GM15510 (cell line): Measurements from ENCODE around the gene ADAMTS17.

Experiments
- POLR2A ChIP-seq: IDR thresholded peaks from 3 replicates; pipeline ENCODE4 v1.6.1; 2011; ENCODE audit warnings: borderline replicate concordance; ENCODE audit not compliant: insufficient read length; ENCODE audit errors: extremely low read depth

The ADAMTS17 gene

GRCh38 chr15:100332721-100333120 lies 9.1 kb downstream of the ADAMTS17 start:
- no peak for TF ChIP-seq POLR2A

GRCh38 chr15:100332231-100332630 lies 9.5 kb downstream of the ADAMTS17 start:
- no peak for TF ChIP-seq POLR2A

GRCh38 chr15:100330629-100331215 lies 11.1 kb downstream of the ADAMTS17 start:
- no peak for TF ChIP-seq POLR2A

GRCh38 chr15:100330221-100330620 lies 11.6 kb downstream of the ADAMTS17 start:
- TF ChIP-seq POLR2A: no peak

- TF ChIP-seq POLR2A: no peak
These were observed 13.0 kb downstream of the ADAMTS17 start for GRCh38 chr15:100328796-100329195.

- TF ChIP-seq POLR2A: no peak
These were observed 22.9 kb downstream of the ADAMTS17 start for GRCh38 chr15:100318880-100319279.

GRCh38 chr15:100314809-100315400 lies 26.9 kb downstream of the ADAMTS17 start:
- no peak for TF ChIP-seq POLR2A

GRCh38 chr15:100311833-100312476 lies 29.8 kb downstream of the ADAMTS17 start:
- TF ChIP-seq POLR2A: no peak

- no peak for TF ChIP-seq POLR2A
These were observed 30.6 kb downstream of the ADAMTS17 start for GRCh38 chr15:100311154-100311625.

GRCh38 chr15:100310513-100311153 lies 31.1 kb downstream of the ADAMTS17 start:
- no peak for TF ChIP-seq POLR2A

GRCh38 chr15:100310041-100310405 lies 31.8 kb downstream of the ADAMTS17 start:
- no peak for TF ChIP-seq POLR2A

GRCh38 chr15:100309109-100310040 lies 32.4 kb downstream of the ADAMTS17 start:
- TF ChIP-seq POLR2A: no peak

GRCh38 chr15:100308608-100309007 lies 33.2 kb downstream of the ADAMTS17 start:
- TF ChIP-seq POLR2A: no peak

- TF ChIP-seq POLR2A: no peak
These were observed 33.6 kb downstream of the ADAMTS17 start for GRCh38 chr15:100308213-100308600.

GRCh38 chr15:100307241-100308212 lies 34.2 kb downstream of the ADAMTS17 start:
- TF ChIP-seq POLR2A: no peak
